ENCODE results near the gene ABHD12B. TPM values are rescaled to one million over a fixed set of nuclear protein-coding genes. Genes with fewer than 3 reads are reported as not detected.
"Not testable (repeated sequence)": the region's sequence is repeated elsewhere in the genome, so short reads cannot be mapped to it uniquely, and the experiment has no call there.

ABHD12B gene
- total RNA-seq, 1 donor from 2014 or later = not detected

DNA sequence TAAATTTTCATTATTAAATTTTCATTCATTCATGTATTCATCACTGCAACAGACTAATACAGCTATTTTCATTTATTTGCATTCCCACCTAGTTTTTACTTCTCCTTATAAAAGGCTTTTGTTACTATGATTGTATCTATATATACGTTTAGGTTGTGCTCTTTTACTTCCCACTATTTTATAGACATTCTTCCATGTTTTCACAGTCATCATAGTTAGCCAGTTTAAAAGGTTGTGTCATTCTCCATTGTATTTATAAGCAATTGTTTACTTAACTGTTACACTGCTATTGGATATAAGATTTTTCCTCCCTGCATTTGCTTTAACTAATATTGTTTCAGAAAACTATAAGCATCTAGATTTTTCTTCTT is 12.0 kb downstream of the ABHD12B start:
- no peaks in the 10 kb centered on the region for H3K9me3 Mint-ChIP-seq (ENCODE audit: unreplicated experiment)
- Histone ChIP-seq H3K4me3 (ENCODE audit: insufficient read depth, low read depth, low read length) (no peak overlapping the region), H4K20me1 (ENCODE audit: insufficient read depth, low read length) (no peaks in the 10 kb centered on the region), H3K36me3 (ENCODE audit: insufficient read depth, low read length) (no peaks in the 10 kb centered on the region), H2AFZ (ENCODE audit: low read depth, low read length) (no peak overlapping the region), H3K9ac (ENCODE audit: low read length) (no peak overlapping the region), H3K27me3 (ENCODE audit: insufficient read depth, low read length) (peaks cover 15% of the 10 kb centered on the region), H3K27ac (ENCODE audit: low read depth, low read length) (no peak overlapping the region), H3K4me2 (ENCODE audit: low read length) (no peak overlapping the region), H3K79me2 (ENCODE audit: insufficient read depth, low read length) (no peaks in the 10 kb centered on the region), H3K9me3 (ENCODE audit: insufficient read depth, low read depth, low read length) (peaks cover 2% of the 10 kb centered on the region), H3K4me1 (ENCODE audit: insufficient read depth, low read length) (no peaks in the 10 kb centered on the region)
- DNase-seq (ENCODE audit: low read depth) = no peak
- peaks cover 2% of the 10 kb centered on the region for H3K4me1 Mint-ChIP-seq (ENCODE audit: low read depth, unreplicated experiment)
- TF ChIP-seq, protein P1, sequence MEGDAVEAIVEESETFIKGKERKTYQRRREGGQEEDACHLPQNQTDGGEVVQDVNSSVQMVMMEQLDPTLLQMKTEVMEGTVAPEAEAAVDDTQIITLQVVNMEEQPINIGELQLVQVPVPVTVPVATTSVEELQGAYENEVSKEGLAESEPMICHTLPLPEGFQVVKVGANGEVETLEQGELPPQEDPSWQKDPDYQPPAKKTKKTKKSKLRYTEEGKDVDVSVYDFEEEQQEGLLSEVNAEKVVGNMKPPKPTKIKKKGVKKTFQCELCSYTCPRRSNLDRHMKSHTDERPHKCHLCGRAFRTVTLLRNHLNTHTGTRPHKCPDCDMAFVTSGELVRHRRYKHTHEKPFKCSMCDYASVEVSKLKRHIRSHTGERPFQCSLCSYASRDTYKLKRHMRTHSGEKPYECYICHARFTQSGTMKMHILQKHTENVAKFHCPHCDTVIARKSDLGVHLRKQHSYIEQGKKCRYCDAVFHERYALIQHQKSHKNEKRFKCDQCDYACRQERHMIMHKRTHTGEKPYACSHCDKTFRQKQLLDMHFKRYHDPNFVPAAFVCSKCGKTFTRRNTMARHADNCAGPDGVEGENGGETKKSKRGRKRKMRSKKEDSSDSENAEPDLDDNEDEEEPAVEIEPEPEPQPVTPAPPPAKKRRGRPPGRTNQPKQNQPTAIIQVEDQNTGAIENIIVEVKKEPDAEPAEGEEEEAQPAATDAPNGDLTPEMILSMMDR (IDR thresholded peaks at IDR 0.05; ENCODE audit: insufficient read depth, low read depth, low read length) = no peak
- TF ChIP-seq EZH2 (IDR thresholded peaks at IDR 0.05; ENCODE audit: insufficient read depth, low read length) = no peak
- H3K4me3 Mint-ChIP-seq (ENCODE audit: unreplicated experiment) = no peak overlapping the region
- no peak for FAIRE-seq
- peaks cover 2% of the 10 kb centered on the region for H3K36me3 Mint-ChIP-seq (ENCODE audit: low read depth, unreplicated experiment)
- peaks cover 11% of the 10 kb centered on the region for H3K27me3 Mint-ChIP-seq (ENCODE audit: low read depth, unreplicated experiment)
- H3K27ac Mint-ChIP-seq (ENCODE audit: unreplicated experiment) = no peak overlapping the region

DNA sequence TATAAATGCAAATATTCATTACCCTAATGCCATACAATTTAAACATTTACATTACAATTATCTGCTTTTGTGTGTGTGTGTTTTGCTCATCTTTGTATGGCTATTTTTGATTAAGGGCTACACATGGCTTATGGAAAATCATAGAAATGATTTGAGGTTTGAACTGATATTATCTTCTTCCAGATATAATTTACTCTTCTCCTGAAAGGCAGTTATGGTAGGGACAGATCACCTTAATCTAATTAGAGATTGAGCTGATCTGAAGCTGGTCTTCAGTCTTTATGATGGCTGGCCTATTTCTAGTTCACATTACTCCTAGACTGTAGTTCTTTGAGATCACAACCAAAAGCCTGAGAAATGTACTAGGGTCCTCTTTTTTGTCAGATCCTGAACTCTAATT is 15.6 kb downstream of the ABHD12B start:
- Histone ChIP-seq H3K4me1 (ENCODE audit: insufficient read depth, low read length) (no peaks in the 10 kb centered on the region), H3K9ac (ENCODE audit: low read length) (no peak overlapping the region), H3K4me2 (ENCODE audit: low read length) (no peak overlapping the region), H3K36me3 (ENCODE audit: insufficient read depth, low read length) (no peaks in the 10 kb centered on the region), H3K27me3 (ENCODE audit: insufficient read depth, low read length) (peaks cover 6% of the 10 kb centered on the region), H3K9me3 (ENCODE audit: insufficient read depth, low read depth, low read length) (no peaks in the 10 kb centered on the region), H3K27ac (ENCODE audit: low read depth, low read length) (no peak overlapping the region), H3K79me2 (ENCODE audit: insufficient read depth, low read length) (no peaks in the 10 kb centered on the region), H4K20me1 (ENCODE audit: insufficient read depth, low read length) (no peaks in the 10 kb centered on the region), H2AFZ (ENCODE audit: low read depth, low read length) (no peak overlapping the region), H3K4me3 (ENCODE audit: insufficient read depth, low read depth, low read length) (no peak overlapping the region)
- Mint-ChIP-seq H3K9me3 (ENCODE audit: unreplicated experiment) (no peaks in the 10 kb centered on the region), H3K27ac (ENCODE audit: unreplicated experiment) (no peak overlapping the region), H3K4me1 (ENCODE audit: low read depth, unreplicated experiment) (peaks cover 2% of the 10 kb centered on the region), H3K27me3 (ENCODE audit: low read depth, unreplicated experiment) (peaks cover 5% of the 10 kb centered on the region), H3K36me3 (ENCODE audit: low read depth, unreplicated experiment) (no peaks in the 10 kb centered on the region), H3K4me3 (ENCODE audit: unreplicated experiment) (no peak overlapping the region)
- DNase-seq (ENCODE audit: low read depth) = no peak
- TF ChIP-seq, protein P1 (IDR thresholded peaks at IDR 0.05; ENCODE audit: insufficient read depth, low read depth, low read length) = no peak
- TF ChIP-seq EZH2 (IDR thresholded peaks at IDR 0.05; ENCODE audit: insufficient read depth, low read length) = no peak
- no peak for FAIRE-seq

DNA sequence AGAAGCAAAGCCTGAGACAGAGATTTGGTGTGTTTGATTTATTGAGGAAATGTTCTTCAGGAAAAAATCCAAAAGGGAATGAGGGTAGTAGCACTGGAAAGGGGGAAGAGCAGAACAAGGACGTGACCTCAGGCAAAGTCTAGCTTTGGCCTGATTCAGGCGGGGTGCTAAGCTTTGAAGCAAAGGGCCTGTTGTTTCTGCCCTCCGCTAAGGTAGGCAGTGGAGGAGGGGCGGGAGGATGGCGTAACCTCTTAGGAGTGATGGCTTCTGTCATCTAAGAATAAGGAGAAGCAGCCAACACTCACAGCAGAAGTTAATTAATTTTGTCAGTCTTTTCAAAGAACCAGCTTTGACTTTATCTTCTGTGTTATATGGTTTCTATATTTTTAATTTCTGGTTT is 20.4 kb downstream of the ABHD12B start:
- no peak overlapping the region for H3K9ac ChIP-seq (ENCODE audit: low read length)
- H3K27me3 ChIP-seq (ENCODE audit: insufficient read depth, low read length) = no peaks in the 10 kb centered on the region
- H2AFZ ChIP-seq (ENCODE audit: low read depth, low read length) = no peak overlapping the region
- no peaks in the 10 kb centered on the region for H3K4me1 ChIP-seq (ENCODE audit: insufficient read depth, low read length)
- H4K20me1 ChIP-seq (ENCODE audit: insufficient read depth, low read length) = no peaks in the 10 kb centered on the region
- Mint-ChIP-seq H3K9me3 (ENCODE audit: unreplicated experiment) (no peaks in the 10 kb centered on the region), H3K36me3 (ENCODE audit: low read depth, unreplicated experiment) (no peaks in the 10 kb centered on the region), H3K4me3 (ENCODE audit: unreplicated experiment) (no peak overlapping the region), H3K27ac (ENCODE audit: unreplicated experiment) (no peak overlapping the region), H3K4me1 (ENCODE audit: low read depth, unreplicated experiment) (peaks cover 2% of the 10 kb centered on the region), H3K27me3 (ENCODE audit: low read depth, unreplicated experiment) (no peaks in the 10 kb centered on the region)
- no peaks in the 10 kb centered on the region for H3K9me3 ChIP-seq (ENCODE audit: insufficient read depth, low read depth, low read length)
- H3K27ac ChIP-seq (ENCODE audit: low read depth, low read length) = no peak overlapping the region
- no peak for TF ChIP-seq EZH2 (IDR thresholded peaks at IDR 0.05; ENCODE audit: insufficient read depth, low read length)
- TF ChIP-seq, protein P1 (IDR thresholded peaks at IDR 0.05; ENCODE audit: insufficient read depth, low read depth, low read length) = no peak
- FAIRE-seq (no peak), DNase-seq (ENCODE audit: low read depth) (no peak)
- H3K4me3 ChIP-seq (ENCODE audit: insufficient read depth, low read depth, low read length) = no peak overlapping the region
- no peak overlapping the region for H3K4me2 ChIP-seq (ENCODE audit: low read length)
- H3K36me3 ChIP-seq (ENCODE audit: insufficient read depth, low read length) = no peaks in the 10 kb centered on the region
- no peaks in the 10 kb centered on the region for H3K79me2 ChIP-seq (ENCODE audit: insufficient read depth, low read length)

DNA sequence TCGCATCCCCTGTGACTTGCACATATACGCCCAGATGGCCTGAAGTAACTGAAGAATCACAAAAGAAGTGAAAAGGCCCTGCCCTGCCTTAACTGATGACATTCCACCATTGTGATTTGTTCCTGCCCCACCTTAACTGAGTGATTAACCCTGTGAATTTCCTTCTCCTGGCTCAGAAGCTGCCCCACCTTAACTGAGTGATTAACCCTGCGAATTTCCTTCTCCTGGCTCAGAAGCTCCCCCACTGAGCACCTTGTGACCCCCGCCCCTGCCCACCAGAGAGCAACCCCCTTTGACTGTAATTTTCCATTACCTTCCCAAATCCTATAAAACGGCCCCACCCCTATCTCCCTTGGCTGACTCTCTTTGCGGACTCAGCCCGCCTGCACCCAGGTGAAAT is 24.6 kb downstream of the ABHD12B start:
- not testable (repeated sequence) for H3K9ac ChIP-seq (ENCODE audit: low read length); H2AFZ ChIP-seq (ENCODE audit: low read depth, low read length); H3K9me3 Mint-ChIP-seq (ENCODE audit: unreplicated experiment); H4K20me1 ChIP-seq (ENCODE audit: insufficient read depth, low read length); DNase-seq (ENCODE audit: low read depth); H3K4me3 Mint-ChIP-seq (ENCODE audit: unreplicated experiment); H3K4me1 ChIP-seq (ENCODE audit: insufficient read depth, low read length); H3K4me2 ChIP-seq (ENCODE audit: low read length); H3K27me3 ChIP-seq (ENCODE audit: insufficient read depth, low read length); H3K27ac ChIP-seq (ENCODE audit: low read depth, low read length); H3K27ac Mint-ChIP-seq (ENCODE audit: unreplicated experiment); H3K4me1 Mint-ChIP-seq (ENCODE audit: low read depth, unreplicated experiment); H3K27me3 Mint-ChIP-seq (ENCODE audit: low read depth, unreplicated experiment); H3K79me2 ChIP-seq (ENCODE audit: insufficient read depth, low read length); FAIRE-seq; H3K9me3 ChIP-seq (ENCODE audit: insufficient read depth, low read depth, low read length); H3K36me3 ChIP-seq (ENCODE audit: insufficient read depth, low read length); H3K4me3 ChIP-seq (ENCODE audit: insufficient read depth, low read depth, low read length)
- H3K36me3 Mint-ChIP-seq (ENCODE audit: low read depth, unreplicated experiment) = peaks cover 18% of the 10 kb centered on the region
